ENCODE measurements around the gene OPN3. TPM values are rescaled to one million over a fixed set of nuclear protein-coding genes. Genes with fewer than 3 reads are reported as not detected.
A peak's percentile ranks its signal among the peaks of the same experiment; 100 is the strongest.

Gene OPN3
- polyA plus RNA-seq, 1 donor from 2014 or later = 2.7 TPM

- no peak overlapping the region for H3K9ac ChIP-seq (ENCODE audit: low read length)
- H3K79me2 ChIP-seq (replicated peaks; ENCODE audit: insufficient read depth, low read length) = no peaks in the 10 kb centered on the region
- no peak overlapping the region for H3K4me3 ChIP-seq (ENCODE audit: low read length)
- no peaks in the 10 kb centered on the region for H4K20me1 ChIP-seq (ENCODE audit: insufficient read depth)
- no peaks in the 10 kb centered on the region for H3K27me3 ChIP-seq (ENCODE audit: insufficient read depth, low read depth, low read length)
- TF ChIP-seq CTCF (IDR thresholded peaks at IDR 0.05; ENCODE audit: poor library complexity, severe bottlenecking) (peak; percentile 73), SMC3 (conservative IDR thresholded peaks at IDR 0.05; ENCODE audit: poor library complexity) (peak; percentile 76), RAD21 (conservative IDR thresholded peaks at IDR 0.05) (peak; percentile 77), EZH2 (IDR thresholded peaks at IDR 0.05; ENCODE audit: borderline replicate concordance, insufficient read depth, low read length, poor library complexity, severe bottlenecking) (no peak)
- H3K36me3 ChIP-seq (ENCODE audit: insufficient read depth, low read length) = no peaks in the 10 kb centered on the region
- H3K27ac ChIP-seq (ENCODE audit: low read length) = no peak overlapping the region
- H3K9me3 ChIP-seq (ENCODE audit: low read length) = no peaks in the 10 kb centered on the region
- no peak overlapping the region for H2AFZ ChIP-seq (ENCODE audit: low read depth, low read length)
- H3K4me2 ChIP-seq (ENCODE audit: low read length) = no peak overlapping the region
- H3F3A ChIP-seq (ENCODE audit: insufficient read depth, low read length, poor library complexity, severe bottlenecking) = no peaks in the 10 kb centered on the region
- H3K9me2 ChIP-seq (ENCODE audit: insufficient read depth, low read length) = no peaks in the 10 kb centered on the region
Measured at GRCh38 chr1:241611063-241611462, 29.1 kb downstream of the OPN3 start.

GRCh38 chr1:241610056-241610815 lies 29.9 kb downstream of the OPN3 start:
- Histone ChIP-seq H3K4me2 (ENCODE audit: low read length) (no peak overlapping the region), H3K9me3 (ENCODE audit: low read length) (no peaks in the 10 kb centered on the region), H3K79me2 (replicated peaks; ENCODE audit: insufficient read depth, low read length) (no peaks in the 10 kb centered on the region), H4K20me1 (ENCODE audit: insufficient read depth) (no peaks in the 10 kb centered on the region), H3K36me3 (ENCODE audit: insufficient read depth, low read length) (no peaks in the 10 kb centered on the region), H3K9me2 (ENCODE audit: insufficient read depth, low read length) (no peaks in the 10 kb centered on the region), H3K27me3 (ENCODE audit: insufficient read depth, low read depth, low read length) (no peaks in the 10 kb centered on the region), H3K9ac (ENCODE audit: low read length) (no peak overlapping the region), H3K27ac (ENCODE audit: low read length) (no peak overlapping the region), H2AFZ (ENCODE audit: low read depth, low read length) (no peak overlapping the region), H3F3A (ENCODE audit: insufficient read depth, low read length, poor library complexity, severe bottlenecking) (no peaks in the 10 kb centered on the region), H3K4me3 (ENCODE audit: low read length) (no peak overlapping the region)
- TF ChIP-seq EP300 (conservative IDR thresholded peaks at IDR 0.05; ENCODE audit: poor library complexity, severe bottlenecking) (peak; percentile 92), TAF1 (IDR thresholded peaks at IDR 0.05; ENCODE audit: low read depth) (no peak), POLR2AphosphoS5 (IDR thresholded peaks at IDR 0.05) (peak; percentile 98), MXI1 (conservative IDR thresholded peaks at IDR 0.05; ENCODE audit: poor library complexity, severe bottlenecking) (no peak), REST (IDR thresholded peaks at IDR 0.05; ENCODE audit: borderline replicate concordance) (peak; percentile 90), RAD21 (conservative IDR thresholded peaks at IDR 0.05) (no peak), EZH2 (IDR thresholded peaks at IDR 0.05; ENCODE audit: borderline replicate concordance, insufficient read depth, low read length, poor library complexity, severe bottlenecking) (no peak), CTCF (IDR thresholded peaks at IDR 0.05; ENCODE audit: poor library complexity, severe bottlenecking) (no peak), SMC3 (conservative IDR thresholded peaks at IDR 0.05; ENCODE audit: poor library complexity) (no peak)

Data from neural cell (in vitro differentiated cells).